Measurements from ENCODE around the gene PC.
A peak's percentile ranks its signal among the peaks of the same experiment; 100 is the strongest.

PC gene

GRCh38 chr11:66958956-66959274 lies 732 bp upstream of the PC start:
- DNase-seq (ENCODE audit: extremely low read depth in 1 of 2, low read depth in 1 of 2) = no peak

GRCh38 chr11:66957971-66958231 lies 282 bp downstream of the PC start:
- no peak for DNase-seq (ENCODE audit: extremely low read depth in 1 of 2, low read depth in 1 of 2)

- DNase-seq (ENCODE audit: extremely low read depth in 1 of 2, low read depth in 1 of 2) = no peak
Observed at GRCh38 chr11:66956689-66957290, 1.4 kb downstream of the PC start.

- DNase-seq (ENCODE audit: extremely low read depth in 1 of 2, low read depth in 1 of 2) = no peak
Observed at GRCh38 chr11:66953081-66953833, 4.9 kb downstream of the PC start.

GRCh38 chr11:66951927-66952337 lies 6.3 kb downstream of the PC start:
- no peak for DNase-seq (ENCODE audit: extremely low read depth in 1 of 2, low read depth in 1 of 2)

- DNase-seq (ENCODE audit: extremely low read depth in 1 of 2, low read depth in 1 of 2) = no peak
Observed at GRCh38 chr11:66951135-66951534, 7.0 kb downstream of the PC start.

- peak in 1 of 2 donors; percentile 40 for DNase-seq (ENCODE audit: extremely low read depth in 1 of 2, low read depth in 1 of 2)
Observed at GRCh38 chr11:66950112-66950535, 8.1 kb downstream of the PC start.

GRCh38 chr11:66938582-66939135 lies 19.5 kb downstream of the PC start:
- no peak for DNase-seq (ENCODE audit: extremely low read depth in 1 of 2, low read depth in 1 of 2)

- no peak for DNase-seq (ENCODE audit: extremely low read depth in 1 of 2, low read depth in 1 of 2)
Observed at GRCh38 chr11:66937193-66937733, 20.9 kb downstream of the PC start.

- no peak for DNase-seq (ENCODE audit: extremely low read depth in 1 of 2, low read depth in 1 of 2)
Observed at GRCh38 chr11:66936311-66936711, 21.9 kb downstream of the PC start.

GRCh38 chr11:66934950-66935779 lies 23.0 kb downstream of the PC start:
- no peak for DNase-seq (ENCODE audit: extremely low read depth in 1 of 2, low read depth in 1 of 2)

GRCh38 chr11:66933531-66933930 lies 24.7 kb downstream of the PC start:
- DNase-seq (ENCODE audit: extremely low read depth in 1 of 2, low read depth in 1 of 2) = no peak

- DNase-seq (ENCODE audit: extremely low read depth in 1 of 2, low read depth in 1 of 2) = no peak
Observed at GRCh38 chr11:66932543-66932942, 25.6 kb downstream of the PC start.

- no peak for DNase-seq (ENCODE audit: extremely low read depth in 1 of 2, low read depth in 1 of 2)
Observed at GRCh38 chr11:66929753-66930152, 28.4 kb downstream of the PC start.

- DNase-seq (ENCODE audit: extremely low read depth in 1 of 2, low read depth in 1 of 2) = no peak
Observed at GRCh38 chr11:66924272-66924671, 33.9 kb downstream of the PC start.

- no peak for DNase-seq (ENCODE audit: extremely low read depth in 1 of 2, low read depth in 1 of 2)
Observed at GRCh38 chr11:66922551-66922950, 35.6 kb downstream of the PC start.

- DNase-seq (ENCODE audit: extremely low read depth in 1 of 2, low read depth in 1 of 2) = no peak
Observed at GRCh38 chr11:66920978-66921784, 37.0 kb downstream of the PC start.

- DNase-seq (ENCODE audit: extremely low read depth in 1 of 2, low read depth in 1 of 2) = no peak
Observed at GRCh38 chr11:66919923-66920322, 38.3 kb downstream of the PC start.

GRCh38 chr11:66918741-66919140 lies 39.4 kb downstream of the PC start:
- DNase-seq (ENCODE audit: extremely low read depth in 1 of 2, low read depth in 1 of 2) = no peak

GRCh38 chr11:66915866-66916265 lies 42.3 kb downstream of the PC start:
- DNase-seq (ENCODE audit: extremely low read depth in 1 of 2, low read depth in 1 of 2) = no peak
